Mononuclear cell (primary cell): ENCODE data around the gene SPARC. TPM values are rescaled to one million over a fixed set of nuclear protein-coding genes. Genes with fewer than 3 reads are reported as not detected.
"Not testable (repeated sequence)": the region's sequence is repeated elsewhere in the genome, so short reads cannot be mapped to it uniquely, and the experiment has no call there.

Experiments
- H3K27me3 ChIP-seq: 2 replicates; pipeline ENCODE4 v1.6.0; 2011; ENCODE audit warnings: low read length, control low read depth; ENCODE audit not compliant: insufficient read depth
- H3K4me1 ChIP-seq: 2 replicates; pipeline ENCODE4 v1.5.1; 2011; ENCODE audit warnings: mild to moderate bottlenecking, low read length, control low read depth; ENCODE audit not compliant: insufficient read depth
- H3K4me3 ChIP-seq: 2 replicates; pipeline ENCODE4 v1.5.1; 2011; ENCODE audit warnings: mild to moderate bottlenecking, low read length, moderate library complexity
- H3K9me3 ChIP-seq: 2 replicates; pipeline ENCODE4 v1.5.1; 2011; ENCODE audit warnings: low read depth, mild to moderate bottlenecking, control low read depth, low read length
- total RNA-seq: library from RNA; depleted of rRNA; stranded (reverse); fragments of >200 nt; gene quantifications from one replicate; pipeline ENCODE4 v1.2.3, GENCODE V29; 2012

SPARC gene
- total RNA-seq, 1 donor, result 110 TPM

DNA sequence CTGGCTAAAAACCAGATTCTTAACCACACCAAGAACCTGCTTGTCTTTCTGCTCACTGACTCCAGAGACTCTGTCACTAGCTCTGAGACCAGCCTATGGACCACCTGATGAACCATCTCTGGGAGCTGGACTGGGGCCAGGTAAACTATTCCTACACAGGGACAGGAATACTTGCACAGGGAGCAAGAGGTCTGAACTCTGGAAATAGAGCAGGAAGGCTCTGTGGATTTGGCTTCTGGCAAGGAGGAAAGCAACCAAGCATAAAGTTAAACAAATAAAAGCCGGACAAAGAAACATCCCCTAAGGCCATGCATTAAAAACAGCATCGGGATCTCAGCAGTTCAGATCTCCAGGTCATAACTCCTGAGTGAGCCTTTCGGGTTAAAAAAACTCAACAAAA is 5.6 kb upstream of the SPARC start:
- Histone ChIP-seq H3K4me1 (no peaks in the 10 kb centered on the region), H3K4me3 (no peak overlapping the region), H3K27me3 (no peaks in the 10 kb centered on the region)

DNA sequence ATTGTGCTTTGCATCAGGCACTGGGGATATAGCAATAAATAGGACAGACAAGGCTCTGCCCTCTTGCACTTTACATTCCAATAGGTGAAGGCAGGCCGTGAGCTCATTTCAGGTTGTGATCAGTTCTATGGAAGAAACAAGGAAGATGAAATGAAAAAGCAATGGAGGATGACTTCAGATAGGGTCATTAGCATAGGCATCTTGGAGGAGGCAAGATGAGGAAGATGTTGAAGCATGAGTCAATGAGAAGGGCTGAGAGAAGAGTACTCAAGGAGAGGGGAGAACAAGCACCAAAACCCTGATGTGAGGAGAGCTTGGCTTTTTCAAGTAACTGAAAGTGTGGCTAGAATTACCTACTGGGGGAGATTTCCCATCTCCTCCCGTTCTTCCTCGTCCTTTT is 5.0 kb upstream of the SPARC start:
- Histone ChIP-seq H3K9me3 (no peaks in the 10 kb centered on the region), H3K4me3 (no peak overlapping the region), H3K27me3 (no peaks in the 10 kb centered on the region), H3K4me1 (peaks cover 6% of the 10 kb centered on the region)

More for the DNA sequence above, 5.6 kb upstream of the SPARC start:
- H3K9me3 ChIP-seq, result no peaks in the 10 kb centered on the region

DNA sequence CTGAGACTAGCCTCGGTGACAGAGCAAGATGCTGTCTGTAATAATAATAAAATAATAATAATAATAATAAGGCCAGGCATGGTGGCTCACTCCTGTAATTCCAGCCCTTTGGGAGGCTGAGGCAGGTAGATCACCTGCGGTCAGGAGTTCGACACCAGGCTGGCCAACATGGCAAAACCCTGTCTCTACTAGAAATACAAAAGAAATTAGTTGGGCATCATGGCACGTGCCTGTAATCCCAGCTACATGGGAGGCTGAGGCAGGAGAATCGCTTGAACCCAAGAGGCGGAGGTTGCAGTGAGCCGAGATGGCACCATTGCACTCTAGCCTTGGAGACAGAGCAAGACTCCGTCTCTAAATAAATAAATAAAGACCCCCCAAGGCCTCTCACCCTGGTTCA is 2.9 kb upstream of the SPARC start:
- H3K4me3 ChIP-seq, result not testable (repeated sequence)

DNA sequence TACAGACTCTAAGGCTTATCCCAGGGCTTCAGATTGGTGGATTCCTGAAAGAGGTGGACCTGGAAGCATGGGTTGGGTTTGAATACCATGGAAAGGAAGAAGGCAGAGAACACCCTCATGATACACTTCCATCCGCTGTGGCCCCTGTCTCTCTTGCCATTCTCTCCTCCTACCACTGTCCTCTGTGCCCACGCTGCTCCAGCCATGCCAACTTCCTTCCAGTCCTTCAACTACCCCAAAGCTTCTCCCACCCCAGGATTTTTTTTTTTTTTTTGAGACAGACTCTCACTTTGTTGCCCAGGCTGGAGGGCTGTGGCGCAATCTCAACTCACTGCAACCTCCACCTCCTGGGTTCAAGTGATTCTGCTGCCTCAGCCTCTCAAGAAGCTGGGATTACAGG is 1.7 kb upstream of the SPARC start:
- Histone ChIP-seq H3K27me3 (peaks cover 5% of the 10 kb centered on the region), H3K9me3 (no peaks in the 10 kb centered on the region), H3K4me3 (no peak overlapping the region), H3K4me1 (peaks cover 37% of the 10 kb centered on the region)

More for the DNA sequence above, 2.9 kb upstream of the SPARC start:
- H3K4me1 ChIP-seq, result peaks cover 25% of the 10 kb centered on the region
- not testable (repeated sequence) for H3K9me3 ChIP-seq, H3K27me3 ChIP-seq

DNA sequence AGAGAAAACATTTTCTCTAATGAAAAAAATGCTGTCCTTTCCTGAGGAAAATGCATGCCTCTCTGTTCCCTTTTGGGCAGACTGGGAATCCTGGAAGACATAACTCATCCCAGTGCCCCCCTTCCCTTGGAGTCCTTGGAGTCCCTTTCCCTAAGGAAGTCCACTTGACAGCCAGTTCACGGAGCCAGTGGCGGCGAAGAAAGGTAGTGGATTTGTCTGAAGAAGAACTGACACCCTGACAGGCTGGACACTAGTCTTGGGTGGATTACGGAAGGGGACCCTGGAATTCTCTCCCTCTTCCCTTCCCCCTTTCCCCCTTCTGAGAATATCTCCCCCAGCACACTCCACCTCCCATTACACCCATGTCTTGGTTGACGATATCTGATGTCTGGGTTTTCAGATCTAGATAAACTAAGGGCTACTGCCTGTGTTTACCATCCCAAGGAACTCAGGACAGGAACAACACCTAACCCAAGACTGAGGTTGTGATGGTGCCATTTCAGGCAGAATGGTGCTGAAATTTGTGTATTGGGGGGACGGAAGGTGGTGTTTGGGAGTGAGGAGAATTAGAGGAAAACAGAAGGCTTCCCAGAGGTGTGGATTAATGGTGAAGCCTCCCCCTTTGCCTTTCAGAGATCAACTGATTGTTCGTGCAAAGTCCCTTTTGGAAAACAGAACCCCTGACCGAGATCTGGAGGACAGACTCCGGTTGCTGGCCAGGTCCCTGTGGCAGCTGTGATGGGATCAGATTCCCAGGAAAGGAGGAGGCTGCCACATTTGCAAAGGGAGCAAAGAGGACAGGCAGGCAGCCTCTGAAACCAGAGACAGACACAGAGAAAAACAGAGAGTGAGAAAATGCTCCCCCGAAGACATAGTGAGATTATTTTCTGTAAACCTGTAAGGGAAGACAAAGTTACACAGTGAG is 704 bp downstream of the SPARC start:
- H3K4me3 ChIP-seq, result no peak overlapping the region
- H3K27me3 ChIP-seq, result peaks cover 5% of the 10 kb centered on the region
- H3K9me3 ChIP-seq, result no peaks in the 10 kb centered on the region

DNA sequence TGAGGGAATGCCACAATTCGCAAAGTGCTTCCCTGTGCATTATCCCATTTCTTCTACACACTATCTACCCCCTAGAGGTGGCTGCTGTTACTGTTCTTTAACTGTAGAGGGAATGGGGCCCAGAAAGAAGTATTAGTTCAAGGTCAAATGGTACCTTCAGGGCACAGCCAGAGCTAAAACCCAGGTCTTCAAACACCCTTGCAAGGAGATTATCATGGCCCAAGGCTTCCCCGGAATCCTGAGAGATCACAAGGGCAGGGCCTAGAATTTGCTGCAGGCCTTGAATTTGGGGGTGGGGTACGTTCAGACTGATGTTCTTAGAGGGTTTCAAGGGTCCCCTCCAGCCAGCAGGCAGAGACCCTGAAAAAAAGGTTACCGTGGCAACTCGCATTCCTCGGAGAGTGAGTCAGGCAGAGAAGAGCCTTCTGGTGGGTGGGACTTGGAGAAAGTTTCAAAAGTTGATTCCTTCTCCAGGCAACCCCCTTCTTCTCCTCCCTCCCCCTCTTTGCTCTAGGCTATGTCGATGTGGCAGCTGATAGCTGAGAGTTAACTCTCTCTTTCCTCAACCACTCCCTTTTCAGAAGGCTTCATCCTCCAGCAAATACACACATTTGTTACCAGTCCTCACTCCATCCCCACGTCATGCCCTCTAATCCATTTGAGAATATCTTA is 1.9 kb downstream of the SPARC start:
- H3K4me1 ChIP-seq, result peaks cover 42% of the 10 kb centered on the region
- peaks cover 5% of the 10 kb centered on the region for H3K27me3 ChIP-seq
- H3K9me3 ChIP-seq, result no peaks in the 10 kb centered on the region
- H3K4me3 ChIP-seq, result no peak overlapping the region

More for the DNA sequence above, 704 bp downstream of the SPARC start:
- peaks cover 42% of the 10 kb centered on the region for H3K4me1 ChIP-seq

DNA sequence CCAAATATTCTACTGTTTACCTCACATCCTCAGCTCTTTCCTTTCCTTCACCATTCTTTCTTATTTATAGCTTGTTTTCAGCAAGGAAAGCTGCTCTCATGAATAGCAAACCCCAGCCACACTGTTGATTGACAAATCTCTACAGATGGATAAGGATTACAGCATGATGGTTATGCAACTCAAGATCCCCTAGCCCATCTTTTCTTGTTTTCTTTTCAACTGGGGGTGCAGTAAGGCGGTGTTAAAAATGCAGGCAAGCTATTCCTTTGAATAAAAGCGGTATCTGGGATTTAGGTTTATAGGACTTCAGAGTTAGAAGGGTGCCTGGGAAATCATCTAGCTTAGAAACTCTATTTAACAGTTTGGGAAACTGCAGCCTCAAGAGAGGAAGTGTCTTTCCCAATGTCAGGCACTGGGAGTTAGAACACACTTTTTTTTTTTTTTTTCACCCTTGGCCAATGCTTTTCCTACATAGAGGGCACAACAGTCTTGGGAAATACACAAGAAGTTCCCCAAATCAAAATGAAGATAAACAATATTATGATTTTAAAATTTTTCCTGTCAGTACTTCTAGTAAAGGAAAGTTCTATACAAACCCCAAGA is 2.6 kb downstream of the SPARC start:
- no peaks in the 10 kb centered on the region for H3K9me3 ChIP-seq
- peaks cover 5% of the 10 kb centered on the region for H3K27me3 ChIP-seq
- H3K4me1 ChIP-seq, result peaks cover 42% of the 10 kb centered on the region
- H3K4me3 ChIP-seq, result no peak overlapping the region

DNA sequence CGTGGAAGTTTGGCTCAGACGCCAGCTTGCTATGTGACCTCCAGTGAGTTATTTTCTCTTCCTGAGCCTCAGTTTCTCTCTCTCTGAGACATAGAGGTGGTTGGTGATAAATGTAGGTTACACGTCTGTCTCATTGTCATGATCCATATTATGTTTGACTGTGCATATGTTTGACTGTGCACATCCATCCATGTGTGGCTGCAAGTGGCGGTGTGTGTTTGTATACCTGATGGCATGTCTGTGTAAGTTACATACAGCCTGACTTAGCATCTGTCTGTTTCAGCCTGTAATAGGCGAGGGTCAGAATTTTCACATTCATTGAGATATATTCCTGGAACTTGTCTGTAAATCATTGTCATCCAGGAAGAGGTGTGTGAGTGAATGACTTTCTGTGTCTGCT is 3.3 kb downstream of the SPARC start:
- Histone ChIP-seq H3K4me1 (peaks cover 43% of the 10 kb centered on the region), H3K27me3 (peaks cover 5% of the 10 kb centered on the region), H3K9me3 (no peaks in the 10 kb centered on the region), H3K4me3 (no peak overlapping the region)

DNA sequence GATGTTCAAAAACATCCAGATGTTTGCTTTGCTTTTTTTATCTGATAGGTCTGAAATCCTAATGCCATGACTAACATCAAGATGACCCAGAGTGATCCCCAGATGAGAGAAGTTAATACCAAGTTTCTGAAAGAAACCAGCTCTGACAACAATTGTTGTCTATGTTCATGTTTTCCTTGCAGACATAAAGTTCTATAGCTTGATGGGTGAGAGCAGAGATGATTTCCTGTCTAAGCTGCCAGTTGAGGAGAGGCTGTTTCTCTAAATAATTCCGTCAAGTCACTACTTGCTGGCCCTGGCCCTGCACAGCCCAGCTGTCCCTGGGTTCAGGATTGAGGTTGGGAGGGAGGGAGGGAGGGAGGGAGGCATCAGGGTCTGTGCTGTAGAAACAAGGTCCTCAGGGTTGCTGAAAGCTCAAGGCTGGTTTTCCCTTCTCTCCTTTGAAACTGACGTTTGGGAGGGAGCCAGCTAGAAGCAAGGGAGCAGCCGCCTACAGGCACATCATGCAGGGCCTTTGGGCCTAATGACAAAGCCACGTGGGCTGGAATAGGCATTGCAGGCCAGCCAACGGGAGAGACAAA is 3.9 kb downstream of the SPARC start:
- Histone ChIP-seq H3K9me3 (no peaks in the 10 kb centered on the region), H3K27me3 (peaks cover 5% of the 10 kb centered on the region), H3K4me3 (no peak overlapping the region), H3K4me1 (peaks cover 49% of the 10 kb centered on the region)

DNA sequence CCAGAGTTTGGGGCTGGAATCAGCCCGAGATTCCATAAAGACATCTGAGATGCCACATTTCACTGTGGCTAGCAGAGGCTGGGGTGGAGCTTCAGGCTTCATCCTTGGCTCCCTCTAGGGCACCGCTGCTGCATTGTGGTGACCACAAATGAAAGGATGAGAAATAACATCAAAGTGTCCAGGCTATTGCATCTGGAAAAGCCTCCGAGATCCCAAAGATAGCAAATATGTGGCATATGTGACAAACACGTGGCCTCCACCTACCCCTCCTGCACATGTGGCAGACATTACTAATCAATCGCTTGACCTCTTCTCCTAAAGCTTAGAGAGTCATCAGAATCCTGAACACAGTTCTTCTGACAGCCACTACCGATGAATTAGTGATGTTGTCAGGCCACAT is 4.5 kb downstream of the SPARC start:
- H3K4me3 ChIP-seq, result no peak overlapping the region
- peaks cover 5% of the 10 kb centered on the region for H3K27me3 ChIP-seq
- peaks cover 55% of the 10 kb centered on the region for H3K4me1 ChIP-seq
- no peaks in the 10 kb centered on the region for H3K9me3 ChIP-seq

DNA sequence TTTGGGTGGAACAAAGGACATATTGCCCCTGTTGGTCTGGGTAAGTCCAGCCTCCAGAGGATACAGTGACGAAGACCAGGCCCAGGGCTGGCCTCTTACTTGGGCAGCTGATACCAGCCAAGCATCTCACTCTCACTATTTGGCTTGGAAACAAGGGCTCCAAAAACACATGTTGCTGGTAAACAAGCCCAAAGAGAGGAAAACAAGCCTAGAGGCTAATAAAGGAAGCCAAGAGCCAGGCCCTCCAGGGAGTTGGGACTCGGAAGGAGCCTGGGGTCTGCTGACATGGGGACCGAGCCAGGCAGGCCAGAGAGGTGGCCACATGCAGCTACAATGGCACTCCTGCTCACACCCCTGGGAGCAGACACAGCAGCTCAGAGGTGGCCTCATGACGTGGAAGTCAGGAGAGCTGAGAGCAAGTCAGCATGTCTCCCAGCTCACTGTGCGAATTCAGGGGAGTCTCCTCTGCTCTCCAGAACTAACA is 5.7 kb downstream of the SPARC start:
- Histone ChIP-seq H3K9me3 (no peaks in the 10 kb centered on the region), H3K4me1 (peaks cover 55% of the 10 kb centered on the region), H3K4me3 (no peak overlapping the region), H3K27me3 (no peaks in the 10 kb centered on the region)

DNA sequence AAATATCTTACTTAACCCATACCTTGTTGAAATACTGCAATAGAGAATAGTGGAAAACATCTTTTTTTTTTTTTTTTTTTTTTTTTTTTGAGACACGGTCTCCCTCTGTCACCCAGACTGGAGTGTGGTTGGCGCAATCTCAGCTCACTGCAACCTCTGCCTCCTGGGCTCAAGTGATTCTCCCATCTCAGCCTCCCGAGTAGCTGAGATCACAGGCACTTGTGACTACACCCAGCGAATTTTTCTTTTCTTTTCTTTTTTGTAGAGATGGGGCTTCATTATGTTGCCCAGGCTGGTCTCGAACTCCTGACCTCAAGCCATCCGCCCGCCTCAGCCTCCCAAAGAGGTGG is 6.6 kb downstream of the SPARC start:
- H3K4me1 ChIP-seq, result peaks cover 56% of the 10 kb centered on the region
- not testable (repeated sequence) for H3K27me3 ChIP-seq

DNA sequence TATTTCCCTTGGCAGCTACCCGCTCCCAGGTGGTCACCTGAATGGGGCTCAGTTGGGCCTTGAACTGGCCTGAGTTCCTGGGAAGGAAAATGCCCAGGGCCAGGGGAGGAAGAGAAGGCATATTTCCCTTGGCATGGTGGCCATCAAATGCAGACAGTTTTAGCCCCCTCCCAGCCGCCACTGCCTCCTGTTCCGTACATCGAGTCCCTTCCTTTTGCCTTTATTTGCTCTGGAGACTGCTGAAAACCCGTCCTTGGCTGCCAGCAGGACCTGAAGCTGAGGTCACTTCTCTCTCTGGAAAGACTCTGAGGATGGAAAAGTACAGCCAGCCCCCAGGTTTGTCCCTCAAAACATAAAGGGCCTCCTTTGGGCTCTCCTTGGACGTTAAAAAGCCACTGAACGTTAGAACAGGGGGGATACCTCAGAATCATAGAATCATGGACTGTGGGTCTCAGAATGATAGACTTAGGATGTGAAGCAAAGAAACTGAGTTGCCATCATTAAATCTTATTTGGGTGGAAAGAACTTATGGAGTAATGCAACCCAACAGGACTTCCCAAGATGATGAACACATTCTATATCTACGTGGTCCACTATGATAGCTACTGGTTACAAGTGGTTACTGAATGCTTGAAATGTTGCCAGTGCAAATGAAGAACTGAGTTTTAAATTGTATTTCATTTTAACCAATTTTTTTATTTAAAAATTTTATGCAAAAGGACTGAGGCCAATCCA is 7.1 kb downstream of the SPARC start:
- no peaks in the 10 kb centered on the region for H3K27me3 ChIP-seq
- H3K4me1 ChIP-seq, result peaks cover 56% of the 10 kb centered on the region
- no peak overlapping the region for H3K4me3 ChIP-seq
- no peaks in the 10 kb centered on the region for H3K9me3 ChIP-seq

More for the DNA sequence above, 6.6 kb downstream of the SPARC start:
- not testable (repeated sequence) for H3K9me3 ChIP-seq, H3K4me3 ChIP-seq

DNA sequence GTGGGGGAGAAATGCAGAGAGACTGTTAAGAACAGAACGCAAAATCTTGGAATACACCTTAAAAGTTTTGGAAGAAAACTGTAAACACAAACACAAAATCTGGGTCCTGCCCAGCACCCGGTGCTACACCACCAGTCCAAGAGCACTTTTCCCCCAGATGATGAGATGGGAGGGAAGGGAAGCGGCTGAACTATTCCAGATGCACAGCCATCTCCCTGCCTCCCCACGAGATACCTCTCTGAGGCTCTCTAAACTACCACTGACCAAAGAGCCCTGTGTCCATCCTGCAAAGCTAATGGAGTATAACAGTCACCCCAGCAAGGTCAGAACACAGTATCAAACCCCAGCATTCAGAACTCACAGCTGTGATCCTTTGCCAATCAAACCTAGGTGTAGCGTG is 8.0 kb downstream of the SPARC start:
- Histone ChIP-seq H3K27me3 (no peaks in the 10 kb centered on the region), H3K9me3 (no peaks in the 10 kb centered on the region), H3K4me1 (peaks cover 56% of the 10 kb centered on the region), H3K4me3 (no peak overlapping the region)
